ENCODE data around the gene GSTM4. TPM values are rescaled to one million over a fixed set of nuclear protein-coding genes. Genes with fewer than 3 reads are reported as not detected.

Gene GSTM4
- total RNA-seq, 1 donor from 2014 or later, result 42.2 TPM

GRCh38 chr1:109630898-109631512, 24.9 kb upstream of the GSTM4 start:
- Mint-ChIP-seq H3K4me1 (ENCODE audit: unreplicated experiment) (peaks cover 14% of the 10 kb centered on the region), H3K4me3 (no peak overlapping the region), H3K27ac (no peak overlapping the region), H3K9me3 (no peaks in the 10 kb centered on the region), H3K27me3 (no peaks in the 10 kb centered on the region), H3K36me3 (peaks cover 4% of the 10 kb centered on the region)
- TF ChIP-seq CTCF (conservative IDR thresholded peaks at IDR 0.05), result no peak
- peak; percentile 62 for DNase-seq (ENCODE audit: extremely low spot score, unreplicated experiment)

- no peak for TF ChIP-seq CTCF (conservative IDR thresholded peaks at IDR 0.05)
Observed at GRCh38 chr1:109631513-109632505, 24.1 kb upstream of the GSTM4 start.

GRCh38 chr1:109632671-109633346, 23.1 kb upstream of the GSTM4 start:
- H3K4me1 Mint-ChIP-seq (ENCODE audit: unreplicated experiment), result peaks cover 25% of the 10 kb centered on the region
- no peak for DNase-seq (ENCODE audit: extremely low spot score, unreplicated experiment)
- no peak overlapping the region for H3K27ac Mint-ChIP-seq
- peaks cover 4% of the 10 kb centered on the region for H3K36me3 Mint-ChIP-seq
- no peak overlapping the region for H3K4me3 Mint-ChIP-seq
- H3K9me3 Mint-ChIP-seq, result no peaks in the 10 kb centered on the region
- no peaks in the 10 kb centered on the region for H3K27me3 Mint-ChIP-seq
- no peak for TF ChIP-seq CTCF (conservative IDR thresholded peaks at IDR 0.05)

More at GRCh38 chr1:109631513-109632505, 24.1 kb upstream of the GSTM4 start:
- Mint-ChIP-seq H3K4me3 (no peak overlapping the region), H3K9me3 (no peaks in the 10 kb centered on the region), H3K4me1 (ENCODE audit: unreplicated experiment) (peaks cover 22% of the 10 kb centered on the region), H3K27ac (peak overlapping the region; percentile 5), H3K36me3 (peaks cover 4% of the 10 kb centered on the region), H3K27me3 (no peaks in the 10 kb centered on the region)
- peak; percentile 64 for DNase-seq (ENCODE audit: extremely low spot score, unreplicated experiment)

- no peak for TF ChIP-seq CTCF (conservative IDR thresholded peaks at IDR 0.05)
- no peaks in the 10 kb centered on the region for H3K9me3 Mint-ChIP-seq
- no peak overlapping the region for H3K4me3 Mint-ChIP-seq
- no peaks in the 10 kb centered on the region for H3K27me3 Mint-ChIP-seq
- H3K4me1 Mint-ChIP-seq (ENCODE audit: unreplicated experiment), result peaks cover 25% of the 10 kb centered on the region
- DNase-seq (ENCODE audit: extremely low spot score, unreplicated experiment), result no peak
- H3K36me3 Mint-ChIP-seq, result peaks cover 3% of the 10 kb centered on the region
- no peak overlapping the region for H3K27ac Mint-ChIP-seq
Observed at GRCh38 chr1:109634292-109634691, 21.6 kb upstream of the GSTM4 start.

Measured in type B pancreatic cell (in vitro differentiated cells).